Right cardiac atrium (tissue), 5 donors: Measurements from ENCODE around the gene PHTF1. TPM values are rescaled to one million over a fixed set of nuclear protein-coding genes. Genes with fewer than 3 reads are reported as not detected.

Experiments
- polyA plus RNA-seq: library from polyadenylated mRNA; stranded (reverse); fragments of 200-250 nt; gene quantifications from one replicate; pipeline ENCODE4 v1.2.3, GENCODE V29; 2013
- total RNA-seq, 4 donors: library from RNA; stranded (reverse); fragmentation: NEBNext Ultra II Directional; extraction: Animal tissue kit (Norgen Biotek cat#: 25700); gene quantifications; one replicate each; pipeline ENCODE4 v1.2.1, GENCODE V29; 2021
- donor health status: healthy with polysubstance abuse.
- donor health status: DM: no; HTN: yes; CAD: no.
- donor health status: DM: no; HTN: no; CAD: no.
- donor health status: DM: no; HTN: yes; CAD: no; lungs with severe emphysema.
- donor health status: DM: yes; HTN: yes; CAD: no.

The PHTF1 gene
- total and polyA plus RNA-seq, 5 donors: 4.5 to 9.3 (median 8.7) TPM

Other genes with a start within 250 kb of the PHTF1 start
- 10 to 100 TPM; 12.8 to 15.2 (median 13.8) TPM for gene RSBN1, start 53.0 kb upstream of the PHTF1 start, total RNA-seq
- gene RSBN1, start 53.0 kb upstream of the PHTF1 start, polyA plus RNA-seq: 3.8 TPM
- gene PTPN22, start 112.2 kb upstream of the PHTF1 start, total RNA-seq: 1 to 10 TPM; 1.1 to 1.6 (median 1.4) TPM
- 0.48 TPM for gene PTPN22, start 112.2 kb upstream of the PHTF1 start, polyA plus RNA-seq
- under 1 TPM; 0.15 to 0.89 (median 0.36) TPM for gene BCL2L15, start 128.1 kb upstream of the PHTF1 start, total RNA-seq
- gene BCL2L15, start 128.1 kb upstream of the PHTF1 start, polyA plus RNA-seq: 0.09 TPM
- 10 to 100 TPM; 11.0 to 16.7 (median 15.8) TPM for gene AP4B1, start 145.3 kb upstream of the PHTF1 start, total RNA-seq
- 8.9 TPM for gene AP4B1, start 145.3 kb upstream of the PHTF1 start, polyA plus RNA-seq
- gene DCLRE1B, start 145.8 kb upstream of the PHTF1 start, total RNA-seq: 1 to 10 TPM; 2.3 to 3.4 (median 2.6) TPM
- gene DCLRE1B, start 145.8 kb upstream of the PHTF1 start, polyA plus RNA-seq: 0.97 TPM
- gene HIPK1, start 169.8 kb upstream of the PHTF1 start, total RNA-seq: 10 to 100 TPM; 56.1 to 98.7 (median 62.8) TPM
- gene HIPK1, start 169.8 kb upstream of the PHTF1 start, polyA plus RNA-seq: 14.4 TPM
- gene OLFML3, start 220.0 kb upstream of the PHTF1 start, total RNA-seq: 10 to 100 TPM; 25.8 to 33.9 (median 31.6) TPM
- 27.5 TPM for gene OLFML3, start 220.0 kb upstream of the PHTF1 start, polyA plus RNA-seq